ENCODE measurements around the gene APBA1. TPM values are rescaled to one million over a fixed set of nuclear protein-coding genes. Genes with fewer than 3 reads are reported as not detected.

APBA1 gene
- total and polyA plus RNA-seq, 2 donors (not counting 3 experiments of a cell fraction or from before 2014, with no cell fraction given) = 6.1 to 11.3 TPM

- H3K9me3 ChIP-seq (replicated peaks; ENCODE audit: control insufficient read depth, insufficient read depth, low read length) = no peaks in the 10 kb centered on the region
- DNase-seq (ENCODE audit: low read depth, low spot score) (peak; percentile 61), FAIRE-seq (peak; percentile 63)
- no peaks in the 10 kb centered on the region for H3K27me3 ChIP-seq (ENCODE audit: control insufficient read depth in 2 of 2, insufficient read depth in 2 of 2, low read length in 2 of 2)
- BruUV-seq (replicated peaks) = no TSS peak
- H3K9me1 ChIP-seq (replicated peaks; ENCODE audit: control insufficient read depth, extremely low read depth, insufficient read depth, low read length) = no peaks in the 10 kb centered on the region
- no peak overlapping the region for H3K9ac ChIP-seq (replicated peaks; ENCODE audit: extremely low read depth, insufficient read depth, low read length)
- TF ChIP-seq FOS (IDR thresholded peaks at IDR 0.05; ENCODE audit: borderline replicate concordance, insufficient read depth, low read length) (no peak), MAX (IDR thresholded peaks at IDR 0.05; ENCODE audit: insufficient read depth, insufficient read length) (no peak), JUN (IDR thresholded peaks at IDR 0.05; ENCODE audit: borderline replicate concordance, insufficient read depth, insufficient read length, low read depth) (no peak), CTCF (IDR thresholded peaks at IDR 0.05; ENCODE audit: extremely low read depth in 1 of 2, insufficient read depth in 1 of 2, low read depth in 1 of 2, low read length in 2 of 2) (no peak), MYC (IDR thresholded peaks at IDR 0.05; ENCODE audit: low read depth, low read length) (no peak), POLR2AphosphoS5 (IDR thresholded peaks at IDR 0.05; ENCODE audit: insufficient read depth, low read depth, low read length) (no peak), GATA2 (IDR thresholded peaks at IDR 0.05; ENCODE audit: insufficient read depth, insufficient read length, low read depth, low read length) (no peak)
- no peaks in the 10 kb centered on the region for H3K36me3 ChIP-seq (ENCODE audit: control insufficient read depth in 2 of 2, extremely low read depth in 1 of 2, insufficient read depth in 2 of 2, low read length in 2 of 2)
- POLR2A ChIA-PET = no interaction called here
- H3K4me2 ChIP-seq (ENCODE audit: insufficient read depth, low read length) = no peak overlapping the region
- H3K4me1 ChIP-seq (ENCODE audit: control insufficient read depth, extremely low read depth, insufficient read depth, low read length) = no peaks in the 10 kb centered on the region
- H3K4me3 ChIP-seq (replicated peaks in 1 of 3; ENCODE audit: insufficient read depth in 1 of 3, low read depth in 1 of 3, low read length in 3 of 3) = no peak overlapping the region
- H3K27ac ChIP-seq (ENCODE audit: insufficient read depth, low read depth, low read length) = no peak overlapping the region
- no peaks in the 10 kb centered on the region for H3K79me2 ChIP-seq (ENCODE audit: control insufficient read depth, insufficient read depth, low read length)
- dilution Hi-C loops (cut with MboI; ENCODE audit: extremely low pct_ligation_motif_present, low sequenced_read_pairs) = no loop called here
- H2AFZ ChIP-seq (ENCODE audit: low read depth, low read length) = no peak overlapping the region
- CTCF ChIA-PET = interaction anchor here (1.0 to 1.4 kb wide), 2 partner anchors 18 to 29 kb away, joined by 3 to 5 read pairs; no protein-coding TSS in a partner anchor
- intact Hi-C loops (cut with micrococcal nuclease) = no loop called here
- H4K20me1 ChIP-seq (replicated peaks; ENCODE audit: control insufficient read depth, extremely low read depth, insufficient read depth, low read length) = no peaks in the 10 kb centered on the region
Measured at GRCh38 chr9:69453746-69454145, 218.4 kb downstream of the APBA1 start.
